22Rv1 (cell line): ENCODE results near the gene UBE2J1.

Experiments
- ZFX ChIP-seq: fragments of 450-650 bp; IDR thresholded peaks from 2 replicates; pipeline ENCODE4 v1.6.1; 2017; ENCODE audit warnings: antibody characterized with exemption, borderline replicate concordance
- TF ChIP-seq, protein P1 (sequence below): fragments of 450-650 bp; IDR thresholded peaks from 2 replicates; pipeline ENCODE4 v1.5.1; 2017; ENCODE audit warnings: mild to moderate bottlenecking

GRCh38 chr6:89348372-89348771, 4.2 kb downstream of the UBE2J1 start:
- TF ChIP-seq, protein P1, sequence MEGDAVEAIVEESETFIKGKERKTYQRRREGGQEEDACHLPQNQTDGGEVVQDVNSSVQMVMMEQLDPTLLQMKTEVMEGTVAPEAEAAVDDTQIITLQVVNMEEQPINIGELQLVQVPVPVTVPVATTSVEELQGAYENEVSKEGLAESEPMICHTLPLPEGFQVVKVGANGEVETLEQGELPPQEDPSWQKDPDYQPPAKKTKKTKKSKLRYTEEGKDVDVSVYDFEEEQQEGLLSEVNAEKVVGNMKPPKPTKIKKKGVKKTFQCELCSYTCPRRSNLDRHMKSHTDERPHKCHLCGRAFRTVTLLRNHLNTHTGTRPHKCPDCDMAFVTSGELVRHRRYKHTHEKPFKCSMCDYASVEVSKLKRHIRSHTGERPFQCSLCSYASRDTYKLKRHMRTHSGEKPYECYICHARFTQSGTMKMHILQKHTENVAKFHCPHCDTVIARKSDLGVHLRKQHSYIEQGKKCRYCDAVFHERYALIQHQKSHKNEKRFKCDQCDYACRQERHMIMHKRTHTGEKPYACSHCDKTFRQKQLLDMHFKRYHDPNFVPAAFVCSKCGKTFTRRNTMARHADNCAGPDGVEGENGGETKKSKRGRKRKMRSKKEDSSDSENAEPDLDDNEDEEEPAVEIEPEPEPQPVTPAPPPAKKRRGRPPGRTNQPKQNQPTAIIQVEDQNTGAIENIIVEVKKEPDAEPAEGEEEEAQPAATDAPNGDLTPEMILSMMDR, result no peak
- TF ChIP-seq ZFX, result no peak
